Stimulated activated CD4-positive, alpha-beta T cell treated with anti-CD3 and anti-CD28 coated beads, Interleukin-2, amount 100 ng/mL, for 4 hours (primary cell): ENCODE results near the gene DYNC1H1.
"Not testable (repeated sequence)": the region's sequence is repeated elsewhere in the genome, so short reads cannot be mapped to it uniquely, and the experiment has no call there.

Experiments used
- DNase-seq: peaks from one replicate; pipeline ENCODE4 v3.0.0-alpha.2; 2020; ENCODE audit warnings: low read depth

DYNC1H1 gene

DNA sequence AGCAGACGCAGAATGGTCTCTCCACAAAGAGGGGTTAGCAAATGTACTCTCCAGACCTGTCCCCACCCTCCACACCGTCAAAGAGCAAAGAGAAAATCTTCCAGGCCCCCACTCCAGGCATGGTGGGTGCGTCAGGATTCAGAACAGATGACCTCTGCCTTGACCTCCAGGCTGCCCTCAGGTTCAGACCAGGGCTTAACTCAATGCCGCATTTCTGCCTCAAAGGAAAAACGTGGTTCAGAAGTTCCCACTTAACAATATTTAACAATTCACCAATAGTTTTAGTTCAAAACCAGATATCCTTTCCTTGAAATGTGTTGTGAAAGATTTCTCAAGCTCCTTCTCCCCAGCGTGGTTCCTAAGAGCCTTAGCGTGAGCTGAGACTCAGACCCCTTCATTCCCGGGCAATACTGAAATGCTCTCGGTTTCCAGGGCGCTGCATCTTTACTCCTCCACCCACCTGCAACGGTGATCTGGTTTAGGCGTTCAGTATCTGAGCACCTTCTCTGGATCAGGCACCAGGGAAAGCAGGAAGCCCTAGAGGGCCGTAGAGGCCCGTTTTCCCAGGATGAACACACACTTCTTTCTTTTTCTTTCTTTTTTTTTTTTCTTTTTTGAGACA is 99.5 kb downstream of the DYNC1H1 start:
- DNase-seq, result no peak

DNA sequence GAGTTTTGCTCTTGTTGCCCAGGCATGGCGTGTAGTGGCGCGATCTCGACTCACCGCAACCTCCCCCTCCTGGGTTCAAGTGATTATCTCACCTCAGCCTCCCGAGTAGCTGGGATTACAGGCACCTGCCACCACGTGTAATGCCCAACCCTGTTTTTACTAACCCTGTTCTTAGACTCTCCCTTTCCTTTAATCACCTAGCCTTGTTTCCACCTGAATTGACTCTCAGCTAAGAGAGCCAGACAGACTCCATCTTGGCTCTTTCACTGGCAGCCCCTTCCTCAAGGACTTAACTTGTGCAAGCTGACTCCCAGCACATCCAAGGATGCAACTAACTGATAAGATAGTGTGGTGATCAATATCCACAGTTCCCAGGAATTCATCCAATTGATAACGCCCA is 100.2 kb downstream of the DYNC1H1 start:
- not testable (repeated sequence) for DNase-seq

DNA sequence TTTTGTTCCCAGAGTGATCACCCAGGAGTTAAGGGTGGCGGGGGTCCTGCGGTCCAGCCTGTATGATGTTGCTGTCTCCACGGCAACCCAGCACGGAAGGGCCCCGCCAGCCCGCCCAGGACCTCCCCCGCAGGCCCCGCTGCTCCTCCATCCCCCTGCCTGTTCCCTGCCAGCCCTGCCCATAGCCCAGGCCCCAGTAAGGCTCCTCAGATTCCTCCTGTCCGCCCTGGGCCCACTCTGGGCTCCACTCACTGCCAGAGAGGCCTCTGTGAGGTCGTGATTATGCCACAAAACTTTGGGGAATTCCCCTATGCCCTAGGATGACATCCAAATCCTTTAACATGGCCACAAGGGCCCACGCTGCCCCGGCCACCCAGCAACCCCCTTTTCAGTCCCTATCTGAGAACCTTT is 101.7 kb downstream of the DYNC1H1 start:
- DNase-seq, result no peak

DNA sequence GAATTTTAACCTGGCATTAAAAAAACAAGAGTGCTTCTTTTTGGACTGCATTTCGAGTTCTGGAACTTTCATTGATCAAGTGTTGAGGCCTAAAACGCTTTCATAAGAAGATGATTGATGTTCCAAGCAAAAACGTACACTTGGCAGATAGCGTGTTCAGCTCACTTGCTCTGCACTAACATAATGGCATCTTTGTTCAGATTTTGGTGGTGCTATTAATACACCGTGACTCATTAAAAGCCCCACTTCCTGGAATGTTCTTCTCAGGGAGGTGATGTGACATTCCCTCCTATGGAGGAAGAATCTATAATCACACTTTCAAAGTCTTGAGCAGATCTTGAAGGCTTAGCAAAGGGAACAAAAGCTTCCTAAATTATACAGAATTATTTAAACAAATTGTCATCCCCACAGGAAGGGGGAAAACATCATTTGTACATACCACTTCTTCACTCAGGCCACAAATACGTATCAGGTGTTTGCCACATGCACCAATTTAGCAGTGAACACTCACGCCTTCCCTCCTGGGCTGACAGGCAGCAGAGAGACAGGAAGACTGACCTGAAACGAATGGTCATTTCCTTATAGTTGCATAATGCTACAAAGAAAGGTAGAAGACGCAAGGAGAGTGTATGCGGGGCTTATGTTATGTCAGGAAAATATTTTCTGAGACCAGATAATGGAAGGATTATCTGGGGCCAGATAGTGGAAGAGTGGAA is 107.1 kb downstream of the DYNC1H1 start:
- DNase-seq, result no peak

DNA sequence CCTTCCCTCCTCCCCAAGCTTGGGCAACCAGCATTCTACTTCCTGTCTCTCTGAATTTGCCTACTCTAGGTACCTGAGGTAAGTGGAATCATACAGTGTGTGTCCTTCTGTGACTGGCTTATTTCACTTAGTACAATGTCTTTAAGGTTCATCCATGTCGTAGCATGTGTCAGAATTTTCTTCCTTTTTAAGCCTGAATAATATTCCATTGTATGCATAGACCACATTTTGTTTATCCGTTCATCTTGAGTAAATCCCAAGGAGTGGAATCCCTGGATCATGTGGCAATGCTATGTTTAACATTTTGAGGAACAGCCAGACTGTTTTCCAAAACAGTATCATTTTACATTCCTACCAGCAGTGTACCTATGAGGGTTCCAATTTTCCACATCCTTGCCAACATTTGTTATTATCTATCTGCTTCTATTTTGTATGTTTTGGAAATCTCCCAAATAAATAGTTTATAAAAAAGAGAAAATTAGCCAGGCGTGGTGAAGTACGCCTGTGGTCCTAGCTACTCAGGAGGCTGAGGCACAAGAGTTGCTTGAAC is 110.1 kb downstream of the DYNC1H1 start:
- no peak for DNase-seq

DNA sequence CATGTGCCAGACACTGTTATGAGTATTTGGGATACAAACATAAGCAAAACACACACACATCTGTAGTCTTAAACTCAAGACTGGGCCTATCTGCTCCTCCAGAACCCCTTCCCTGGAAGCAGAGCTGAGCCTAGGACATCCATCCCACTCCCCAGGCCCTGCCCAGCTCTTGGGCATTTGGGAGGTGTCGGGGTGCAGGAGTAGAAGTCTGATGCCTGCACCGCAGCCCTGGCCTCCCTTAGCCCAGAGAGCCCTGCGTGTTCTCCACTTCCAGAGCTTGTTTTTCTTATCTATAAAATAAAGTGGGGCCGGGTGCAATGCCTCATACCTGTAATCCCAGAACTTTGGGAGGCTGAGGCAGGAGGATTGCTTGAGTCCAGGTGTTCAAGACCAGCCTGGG is 110.8 kb downstream of the DYNC1H1 start:
- DNase-seq, result no peak

DNA sequence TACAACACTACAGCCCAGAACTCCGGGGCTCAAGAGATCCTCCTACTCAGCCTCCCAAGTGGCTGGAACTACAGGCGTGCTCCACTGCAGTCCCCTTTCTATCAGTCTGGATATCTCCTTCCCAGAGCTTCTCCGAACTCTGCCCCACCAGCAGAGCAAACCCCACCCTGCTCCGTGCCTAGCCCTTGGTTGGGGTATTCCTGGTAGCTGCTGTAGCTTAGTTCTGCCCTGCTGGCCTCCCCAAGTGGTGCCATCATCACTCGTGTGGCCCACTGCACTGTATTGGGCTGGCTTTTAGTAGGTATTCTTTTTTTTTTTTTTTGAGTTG is 113.0 kb downstream of the DYNC1H1 start:
- no peak for DNase-seq

DNA sequence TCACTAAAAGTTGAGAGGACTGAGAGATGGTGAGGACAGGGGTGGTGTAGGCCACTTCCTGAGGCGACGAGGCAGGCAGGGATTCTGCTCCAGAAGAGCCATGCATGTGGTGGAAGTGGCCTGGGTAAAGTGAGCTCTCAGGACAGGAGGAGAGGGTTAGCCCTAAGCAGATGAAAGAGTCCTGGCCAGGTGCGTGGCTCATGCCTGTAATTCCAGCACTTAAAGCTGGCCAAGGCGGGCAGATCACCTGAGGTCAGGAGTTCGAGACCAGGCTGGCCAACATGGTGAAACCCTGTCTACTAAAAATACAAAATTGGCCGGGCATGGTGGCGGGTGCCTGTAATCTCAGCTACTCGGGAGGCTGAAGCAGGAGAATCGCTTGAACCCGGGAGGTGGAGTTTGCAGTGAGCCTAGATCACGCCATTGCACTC is 114.0 kb downstream of the DYNC1H1 start:
- not testable (repeated sequence) for DNase-seq

DNA sequence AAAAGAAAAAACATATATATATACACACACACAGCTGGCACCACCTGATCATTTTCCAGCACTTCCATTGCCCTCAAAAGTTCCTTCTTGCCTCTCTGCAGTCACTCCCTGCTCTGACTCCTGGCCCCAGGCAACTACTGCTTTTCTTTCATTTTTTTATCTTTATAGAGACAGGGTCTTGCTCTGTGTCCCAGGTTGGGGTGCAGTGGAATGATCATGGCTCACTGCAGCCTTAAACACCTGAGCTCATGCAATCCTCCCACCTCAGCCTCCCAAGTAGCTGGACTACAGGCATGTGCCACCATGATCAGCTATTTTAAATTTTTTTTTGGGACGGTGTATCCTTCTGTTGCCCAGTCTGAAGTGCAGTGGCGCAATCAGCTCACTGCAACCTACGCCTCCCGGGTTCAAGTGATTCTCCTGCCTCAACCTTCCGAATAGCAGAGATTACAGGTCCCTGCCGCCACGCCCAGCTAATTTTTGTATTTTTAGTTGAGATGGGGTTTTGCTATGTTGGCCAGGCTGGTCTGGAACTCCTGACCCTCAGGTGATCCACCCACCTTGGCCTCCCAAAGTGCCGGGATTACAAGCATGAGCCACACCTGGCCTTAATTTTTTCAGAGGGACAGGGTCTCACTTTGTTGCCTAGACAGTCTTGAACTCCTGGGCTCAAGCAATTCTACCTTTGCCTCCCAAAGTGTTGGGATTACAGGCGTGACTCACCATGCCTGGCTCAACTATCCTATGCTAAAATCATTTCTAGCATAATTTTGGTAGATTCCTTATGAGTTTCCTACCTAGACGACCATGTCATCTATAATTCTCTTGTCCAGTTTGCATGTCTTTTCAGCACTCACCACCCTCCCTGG is 114.7 kb downstream of the DYNC1H1 start:
- no peak for DNase-seq

DNA sequence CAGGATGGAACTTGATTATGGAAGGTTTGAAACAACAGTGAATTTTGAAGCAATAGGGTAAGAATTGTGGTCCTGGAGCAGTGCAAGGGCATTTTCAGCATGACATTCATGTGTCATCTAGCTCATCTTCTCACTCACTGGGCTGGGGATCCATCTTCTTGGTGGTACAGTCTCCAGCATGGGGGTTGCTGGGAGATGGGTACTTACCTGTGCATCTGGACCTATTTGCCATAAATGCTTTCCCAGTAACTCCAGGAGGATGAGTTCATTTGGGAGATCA is 115.3 kb downstream of the DYNC1H1 start:
- no peak for DNase-seq

DNA sequence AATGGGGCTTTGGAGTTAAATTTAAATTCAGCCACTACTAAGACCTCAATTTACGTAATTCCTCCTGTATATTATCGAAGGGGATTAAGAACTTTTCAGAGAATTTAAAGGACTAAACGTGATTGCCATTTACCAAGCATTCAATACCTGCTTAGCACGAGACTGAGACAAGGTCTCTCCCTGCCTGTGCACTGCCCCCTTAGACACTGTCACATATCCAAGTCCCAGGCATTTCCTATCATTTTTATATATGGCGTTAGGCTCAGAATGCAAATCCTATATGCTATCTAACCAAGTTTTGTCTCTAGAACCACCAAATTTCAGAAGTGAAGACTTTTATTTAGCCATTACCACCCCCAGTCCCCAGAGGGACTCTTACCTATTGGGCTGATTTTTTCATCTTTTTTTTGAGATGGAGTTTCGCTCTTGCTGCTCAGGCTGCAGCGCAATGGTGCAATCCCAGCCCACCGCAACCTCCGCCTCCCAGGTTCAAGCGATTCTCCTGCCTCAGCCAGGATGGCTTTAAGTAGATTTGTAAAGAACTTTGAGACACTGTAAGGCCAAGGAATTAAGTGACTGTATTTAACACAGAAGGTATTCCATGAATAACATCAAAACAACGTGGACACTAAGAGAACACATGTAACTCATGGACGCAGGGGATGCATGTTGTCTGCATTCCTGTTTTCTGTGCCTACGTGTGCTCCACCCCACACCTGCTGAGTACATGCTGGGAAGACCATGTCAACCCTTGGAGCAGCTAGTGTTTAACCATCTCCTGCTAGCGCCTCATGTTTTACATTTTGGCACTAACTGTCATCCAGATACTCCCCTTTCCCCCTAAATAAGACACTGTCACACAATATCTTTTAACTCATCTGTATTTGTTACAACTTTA is 116.1 kb downstream of the DYNC1H1 start:
- no peak for DNase-seq

DNA sequence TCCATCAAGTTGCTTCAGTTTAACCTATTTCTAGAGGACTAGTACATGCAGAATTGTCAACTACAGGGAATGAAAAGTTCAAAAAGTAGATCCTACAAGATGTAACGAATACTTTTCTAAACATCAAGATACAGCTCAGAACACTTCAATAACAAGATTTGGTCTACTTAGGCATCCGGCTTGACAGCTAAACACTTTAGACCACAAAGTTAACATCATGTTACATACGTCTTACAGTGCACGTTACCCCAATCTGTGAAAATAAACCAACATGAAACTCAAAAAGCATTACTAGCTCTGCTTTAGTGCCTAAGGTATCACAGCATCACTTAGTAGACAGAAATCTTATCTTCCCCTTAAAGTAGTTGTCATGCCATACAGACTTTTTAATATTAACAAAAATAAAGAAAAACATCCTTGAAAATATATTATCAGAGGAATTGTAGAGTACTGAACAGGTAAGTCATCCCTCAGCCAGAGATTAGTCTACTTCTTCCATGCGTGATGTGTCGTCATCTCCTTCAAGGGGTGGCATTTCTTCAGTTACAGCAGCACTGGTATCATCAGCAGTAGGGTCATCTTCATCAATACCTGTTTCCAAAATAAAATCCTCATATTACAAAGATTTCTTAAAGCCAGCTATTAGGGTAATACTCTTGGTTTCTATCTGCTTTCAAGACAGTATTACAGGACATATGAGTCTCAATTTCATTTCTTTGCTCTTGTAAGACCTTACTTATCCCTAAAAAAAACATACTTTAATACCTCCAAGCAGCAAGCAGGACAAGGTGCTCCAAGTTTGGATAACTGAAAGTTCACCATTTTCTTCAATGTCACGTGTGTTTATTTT is 117.1 kb downstream of the DYNC1H1 start:
- DNase-seq, result no peak

DNA sequence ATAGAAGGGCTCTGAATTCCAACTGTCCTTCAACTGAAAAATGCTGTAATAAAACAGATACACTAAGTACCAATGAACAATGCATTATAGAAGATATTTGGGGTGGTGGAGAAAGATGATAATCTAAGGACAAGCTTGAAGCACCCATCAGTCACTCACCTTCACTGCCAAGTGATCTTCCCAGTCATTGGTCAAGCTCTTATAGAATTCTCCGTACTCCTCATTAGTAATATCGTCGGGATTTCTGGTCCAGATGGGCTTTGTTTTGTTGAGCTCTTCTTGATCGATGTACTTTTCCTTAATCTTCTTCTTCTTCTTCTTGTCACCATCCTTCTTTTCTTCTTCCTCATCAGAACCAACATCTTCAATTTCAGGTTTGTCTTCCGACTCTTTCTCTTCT is 120.1 kb downstream of the DYNC1H1 start:
- DNase-seq, result not testable (repeated sequence)

DNA sequence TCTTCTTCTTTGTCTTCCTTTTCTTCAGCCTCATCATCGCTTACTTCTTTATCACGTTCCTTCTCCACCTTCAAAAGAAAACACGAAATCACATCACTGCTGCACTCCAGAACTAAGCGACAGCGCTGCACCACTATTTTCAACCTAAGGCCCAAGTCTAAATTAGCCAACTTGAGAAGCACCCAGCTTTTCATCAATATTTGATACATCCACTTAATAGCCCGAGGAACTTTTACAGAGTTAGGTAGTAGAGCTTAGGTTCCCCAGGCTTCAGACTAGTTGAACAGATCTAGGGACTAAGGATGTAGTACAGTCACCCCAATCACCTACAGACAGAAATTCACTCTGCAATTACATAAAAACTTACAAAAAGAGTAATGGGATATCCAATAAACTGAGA is 120.6 kb downstream of the DYNC1H1 start:
- DNase-seq, result no peak

DNA sequence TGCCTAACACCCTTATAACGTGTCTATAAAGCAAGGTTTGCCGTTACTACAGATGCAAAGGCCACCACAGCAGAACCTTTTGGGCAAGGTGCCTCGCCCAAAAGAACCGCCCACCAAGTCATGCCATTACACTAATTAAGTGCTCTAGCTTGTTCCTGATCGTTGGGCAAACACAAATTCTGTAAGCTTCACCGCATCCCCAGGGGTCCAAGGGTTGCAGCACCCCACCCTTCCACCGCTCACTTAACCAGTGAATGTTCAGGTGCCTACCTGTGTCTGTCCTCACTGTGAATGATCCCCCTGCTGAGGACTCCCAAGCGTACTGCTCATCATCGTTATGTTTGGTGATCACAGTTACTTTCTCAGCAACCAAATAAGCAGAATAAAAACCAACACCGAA is 121.1 kb downstream of the DYNC1H1 start:
- no peak for DNase-seq

DNA sequence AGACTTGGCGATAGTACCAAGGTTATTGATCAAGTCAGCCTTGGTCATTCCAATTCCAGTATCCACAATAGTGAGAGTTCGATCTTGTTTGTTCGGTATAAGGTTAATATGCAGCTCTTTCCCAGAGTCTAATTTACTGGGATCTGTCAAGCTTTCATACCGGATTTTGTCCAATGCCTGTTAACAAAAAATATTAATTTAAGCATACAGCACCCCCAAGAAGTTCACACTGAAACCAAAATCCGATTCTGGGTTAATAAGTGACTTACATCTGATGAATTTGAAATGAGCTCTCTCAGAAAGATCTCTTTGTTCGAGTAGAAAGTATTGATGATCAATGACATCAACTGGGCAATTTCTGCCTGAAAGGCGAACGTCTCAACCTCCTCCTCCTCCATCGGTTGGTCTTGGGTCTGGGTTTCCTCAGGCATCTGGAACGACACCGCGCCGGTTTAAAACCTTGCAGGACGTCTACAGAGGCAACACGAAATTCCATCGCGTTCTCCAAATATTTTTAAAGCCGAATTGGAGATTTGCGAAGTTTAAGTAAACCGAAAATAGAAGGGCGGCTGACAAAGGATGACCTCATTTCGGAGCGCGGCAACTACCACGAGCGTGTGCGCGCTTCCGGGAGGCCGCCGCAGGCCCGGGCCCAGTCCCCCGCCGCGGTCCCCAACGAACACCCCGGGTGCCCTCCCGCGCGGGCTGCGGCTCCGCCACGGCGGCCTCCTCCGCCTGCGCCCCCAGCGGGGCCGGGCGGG is 121.8 kb downstream of the DYNC1H1 start:
- DNase-seq, result peak; percentile 53

DNA sequence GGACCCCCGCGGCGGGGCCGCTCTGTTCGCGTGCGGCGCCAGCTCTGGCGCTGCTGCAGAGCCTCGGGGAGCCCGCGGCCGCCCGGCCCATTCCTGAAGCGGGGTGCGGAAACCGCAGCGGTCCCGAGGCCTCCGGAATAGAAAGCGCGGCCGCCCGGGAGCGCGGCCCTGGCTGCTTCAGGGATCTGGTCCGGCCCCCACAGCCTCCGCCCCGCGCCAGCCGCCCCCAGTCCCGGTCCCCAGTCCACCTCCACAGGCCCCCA is 122.3 kb downstream of the DYNC1H1 start:
- DNase-seq, result no peak

DNA sequence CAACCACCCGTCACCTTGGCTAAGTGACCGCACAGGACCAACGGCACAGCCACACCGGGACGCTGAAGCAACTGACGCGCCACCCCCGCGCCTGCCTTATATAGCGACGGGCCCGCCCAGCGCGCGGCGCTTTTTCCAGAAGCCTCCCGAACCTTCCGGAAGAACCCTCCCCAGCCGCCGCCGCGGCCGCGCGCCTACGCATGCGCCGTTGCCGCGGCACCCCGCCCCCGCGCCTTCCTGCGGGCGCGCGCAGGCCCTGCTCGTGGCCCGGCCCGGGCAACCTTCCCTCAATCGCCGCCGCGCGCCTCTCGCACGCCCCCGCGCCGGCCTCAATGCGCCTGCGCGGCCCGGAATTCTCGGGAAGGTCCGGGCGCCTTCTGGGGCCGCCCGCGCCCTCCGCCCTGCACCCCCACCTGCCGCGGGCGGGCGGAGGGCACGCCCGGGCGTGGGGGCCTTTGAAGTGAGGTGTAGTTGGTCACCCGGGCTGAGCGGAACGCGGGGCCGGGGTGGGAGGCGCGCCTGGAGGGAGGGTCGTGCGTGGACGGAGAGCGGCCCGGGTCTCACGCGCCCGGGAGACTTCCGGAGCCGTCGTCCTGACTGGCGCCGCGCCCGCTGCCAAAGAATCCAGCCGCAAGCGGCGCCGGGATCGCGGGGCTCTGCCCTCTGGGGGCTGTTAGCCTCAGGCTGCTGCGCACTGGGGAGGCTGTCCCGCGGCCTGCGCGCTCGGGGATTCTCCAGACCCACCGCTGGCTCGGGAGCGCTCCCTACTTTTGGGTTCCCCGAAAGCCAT is 122.8 kb downstream of the DYNC1H1 start, which contains the start of gene HSP90AA1:
Gene HSP90AA1, minus strand, starts transcription at position 73 of the 790 bp plus-strand sequence. CDS start 666 bp downstream, outside the sequence.
- peak; percentile 92 for DNase-seq

DNA sequence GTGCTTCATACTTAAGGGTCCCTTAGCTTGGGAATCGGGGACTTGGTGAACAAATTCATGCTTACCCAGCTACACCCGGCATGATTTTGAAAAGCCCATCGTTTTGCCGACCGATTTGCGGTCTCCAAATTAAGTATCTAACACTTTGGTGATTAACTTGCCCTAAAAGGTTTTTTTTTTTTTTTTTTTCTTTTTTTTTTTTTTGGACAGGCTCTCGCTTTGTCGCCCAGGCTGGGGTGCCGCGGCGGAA is 123.3 kb downstream of the DYNC1H1 start:
- no peak for DNase-seq
